Uterus (tissue), 2 donors: ENCODE measurements around the gene SMIM14.

Source experiments
- CTCF ChIP-seq, 4 experiments: fragments of 200-600 bp in 2 of 4; fragments of 450-650 bp in 2 of 4; sonication (generic) in 2 of 4; IDR thresholded peaks; one replicate each; pipeline ENCODE4 v1.5.1; 2016 to 2019; ENCODE audit warnings: antibody characterized with exemption in 4 of 4, mild to moderate bottlenecking in 2 of 4, moderate library complexity in 1 of 4
- POLR2A ChIP-seq, 2 donors: fragments of 450-650 bp; IDR thresholded peaks; one replicate each; pipeline ENCODE4 v1.6.1; 2016; ENCODE audit warnings: antibody characterized with exemption in 2 of 2, mild to moderate bottlenecking in 1 of 2, moderate library complexity in 1 of 2

DNA sequence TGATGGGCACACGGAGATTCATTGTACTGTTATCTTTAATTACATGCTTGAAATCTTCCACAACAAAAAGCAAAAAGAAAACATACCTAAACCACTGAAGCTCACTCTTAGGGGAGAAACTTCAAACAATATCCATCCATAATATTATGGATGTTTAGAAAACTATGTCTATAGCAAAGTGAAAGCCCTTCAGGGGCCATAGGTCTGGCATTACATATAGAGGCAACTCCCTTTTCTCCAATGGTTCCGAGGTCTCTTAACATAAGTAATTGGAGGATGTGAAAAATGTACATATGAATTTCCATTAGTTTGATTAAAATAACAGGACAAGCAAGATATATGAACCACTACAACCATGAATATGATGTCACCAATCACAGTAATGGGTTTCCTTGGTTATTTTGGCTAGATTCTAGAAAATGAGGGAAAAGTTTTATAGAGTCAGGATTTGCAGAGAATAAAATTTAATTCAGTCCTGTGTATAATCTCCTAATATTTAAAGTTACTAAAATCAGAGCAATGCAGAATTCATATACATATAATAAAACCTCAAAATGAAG, 122.2 kb downstream of the SMIM14 start:
- no peak for TF ChIP-seq CTCF (IDR thresholded peaks at IDR 0.05)
- TF ChIP-seq POLR2A (IDR thresholded peaks at IDR 0.05) = no peak
